Panc1 (cell line): Measurements from ENCODE around the gene NFE2L1. TPM values are rescaled to one million over a fixed set of nuclear protein-coding genes. Genes with fewer than 3 reads are reported as not detected.

ENCODE experiments used
- ATAC-seq: fragments of 200-7000 bp; cut with Tn5 transposase; 2 replicates; pipeline ENCODE4 v1.9.1; 2020; ENCODE audit warnings: mild to moderate bottlenecking, moderate library complexity
- BruUV-seq: library from RNA; stranded (reverse); fragments of 400-500 nt; replicated peaks from 2 replicates; lab custom pipeline; 2021; lab: Mats Ljungman, UMichigan
- CTCF ChIA-PET: fragments of 300-600 bp; sonication (Branson Sonifier 250); formaldehyde crosslinking; loops from one replicate; lab custom pipeline; 2022; ENCODE audit warnings: antibody characterized with exemption; lab: Charles Lee
- POLR2A ChIA-PET: fragments of 300-600 bp; sonication (Branson Sonifier 250); formaldehyde crosslinking; loops from one replicate; lab custom pipeline; 2022; ENCODE audit warnings: antibody characterized with exemption; lab: Charles Lee
- DNase-seq: peaks from one replicate; pipeline ENCODE4 v3.0.0-alpha.2; 2010; ENCODE audit warnings: low read depth, low spot score
- H3K27ac ChIP-seq: 2 replicates; pipeline ENCODE4 v1.5.1; 2011; ENCODE audit warnings: mild to moderate bottlenecking, low read length, inconsistent platforms
- H3K27me3 ChIP-seq: fragments of 200-500 bp; sonication (Bioruptor generic); 2 replicates; pipeline ENCODE4 v1.6.0; 2014; ENCODE audit warnings: low read length, inconsistent platforms; ENCODE audit not compliant: control insufficient read depth, insufficient read depth
- H3K36me3 ChIP-seq: fragments of 200-500 bp; sonication (Bioruptor generic); 2 replicates; pipeline ENCODE4 v1.5.1; 2014; ENCODE audit warnings: inconsistent platforms, mild to moderate bottlenecking, low read length, moderate library complexity; ENCODE audit not compliant: control insufficient read depth, insufficient read depth
- H3K4me1 ChIP-seq: 2 replicates; pipeline ENCODE4 v1.5.1; 2011; ENCODE audit warnings: inconsistent platforms, mild to moderate bottlenecking, low read length, moderate library complexity; ENCODE audit not compliant: control insufficient read depth, insufficient read depth
- H3K4me3 ChIP-seq, 2 experiments: 2 replicates each; pipeline ENCODE4 v1.5.1; 2011 to 2012; ENCODE audit warnings: low read depth in 2 of 2, low read length in 2 of 2, mild to moderate bottlenecking in 2 of 2, inconsistent platforms in 1 of 2, moderate library complexity in 1 of 2
- H3K9me3 ChIP-seq: fragments of 200-500 bp; sonication (Bioruptor generic); 2 replicates; pipeline ENCODE4 v1.5.1; 2014; ENCODE audit warnings: low read depth, mild to moderate bottlenecking, inconsistent platforms, low read length, moderate library complexity; ENCODE audit not compliant: control insufficient read depth, insufficient read depth
- CTCF ChIP-seq: fragments of 450-650 bp; IDR thresholded peaks from 2 replicates; pipeline ENCODE4 v1.5.1; 2017; ENCODE audit warnings: mild to moderate bottlenecking
- POLR2AphosphoS5 ChIP-seq: IDR thresholded peaks from 2 replicates; pipeline ENCODE4 v1.6.1; 2012; ENCODE audit warnings: mild to moderate bottlenecking, low read depth, low read length, moderate library complexity
- REST ChIP-seq, 2 experiments: IDR thresholded peaks; 2 replicates each; pipeline ENCODE4 v1.6.1; 2011 to 2012; ENCODE audit warnings: low read depth in 2 of 2, control low read depth in 1 of 2, low read length in 1 of 2, mild to moderate bottlenecking in 1 of 2, moderate library complexity in 1 of 2; ENCODE audit not compliant: insufficient read depth in 1 of 2
- SIN3A ChIP-seq: IDR thresholded peaks from 2 replicates; pipeline ENCODE4 v1.6.1; 2012; ENCODE audit warnings: low read depth, mild to moderate bottlenecking, low read length, moderate library complexity, borderline replicate concordance; ENCODE audit not compliant: insufficient read depth
- TCF7L2 ChIP-seq: IDR thresholded peaks from 2 replicates; pipeline ENCODE4 v1.6.1; 2011; ENCODE audit warnings: mild to moderate bottlenecking, low read depth, low read length, inconsistent platforms
- in situ Hi-C: cut with HindIII; loops from 2 replicates; pipeline ENCODE4 v1.10.0; 2016; ENCODE audit warnings: low sequenced_read_pairs, low pct_unique_long_range_greater_than_20kb
- intact Hi-C: fragments of 100-400 bp; cut with micrococcal nuclease; formaldehyde crosslinking; loops from one replicate; pipeline ENCODE4 v1.10.0; 2022; ENCODE audit not compliant: unreplicated experiment
- total RNA-seq: library from RNA; stranded (reverse); gene quantifications from one replicate; pipeline ENCODE4 v1.2.1, GENCODE V29; 2021; ENCODE audit not compliant: unreplicated experiment

The NFE2L1 gene
- total RNA-seq, 1 experiment from 2014 or later = 210 TPM

- no peak for ATAC-seq
- in situ Hi-C loops = no loop called here
Measured at GRCh38 chr17:48013876-48014594, 34.1 kb upstream of the NFE2L1 start.

More at GRCh38 chr17:48013876-48014594, 34.1 kb upstream of the NFE2L1 start:
- DNase-seq = no peak
- H3K27me3 ChIP-seq = no peaks in the 10 kb centered on the region
- H3K36me3 ChIP-seq = no peaks in the 10 kb centered on the region
- no TSS peak for BruUV-seq
- no peak overlapping the region for H3K4me3 ChIP-seq
- intact Hi-C loops = no loop called here
- no peak overlapping the region for H3K27ac ChIP-seq
- no peak for TF ChIP-seq TCF7L2
- no peak for TF ChIP-seq CTCF
- no peak for TF ChIP-seq SIN3A
- TF ChIP-seq REST (IDR thresholded peaks at IDR 0.05; ENCODE audit: insufficient read depth in 1 of 2, low read depth in 2 of 2, low read length in 1 of 2) = no peak
- TF ChIP-seq POLR2AphosphoS5 = no peak
- H3K9me3 ChIP-seq = no peaks in the 10 kb centered on the region
- H3K4me1 ChIP-seq = peaks cover 13% of the 10 kb centered on the region; the same call in 1 of the 2 replicates
- ChIA-PET POLR2A (interaction anchor here (0.6 kb wide), 2 partner anchors 67 to 85 kb away, joined by 3 to 4 read pairs; no protein-coding TSS in a partner anchor), CTCF (interaction anchor here (0.5 to 0.7 kb wide), 3 partner anchors 18 to 209 kb away, joined by 4 to 7 read pairs (median 5); no protein-coding TSS in a partner anchor)
